Cerebellar cortex (tissue), 1 donor: ENCODE measurements around the gene RPTOR.
A peak's percentile ranks its signal among the peaks of the same experiment; 100 is the strongest.

Source experiments
- DNase-seq: peaks from one replicate; pipeline ENCODE4 v3.0.0-alpha.2; 2015; ENCODE audit warnings: low spot score

The RPTOR gene

DNA sequence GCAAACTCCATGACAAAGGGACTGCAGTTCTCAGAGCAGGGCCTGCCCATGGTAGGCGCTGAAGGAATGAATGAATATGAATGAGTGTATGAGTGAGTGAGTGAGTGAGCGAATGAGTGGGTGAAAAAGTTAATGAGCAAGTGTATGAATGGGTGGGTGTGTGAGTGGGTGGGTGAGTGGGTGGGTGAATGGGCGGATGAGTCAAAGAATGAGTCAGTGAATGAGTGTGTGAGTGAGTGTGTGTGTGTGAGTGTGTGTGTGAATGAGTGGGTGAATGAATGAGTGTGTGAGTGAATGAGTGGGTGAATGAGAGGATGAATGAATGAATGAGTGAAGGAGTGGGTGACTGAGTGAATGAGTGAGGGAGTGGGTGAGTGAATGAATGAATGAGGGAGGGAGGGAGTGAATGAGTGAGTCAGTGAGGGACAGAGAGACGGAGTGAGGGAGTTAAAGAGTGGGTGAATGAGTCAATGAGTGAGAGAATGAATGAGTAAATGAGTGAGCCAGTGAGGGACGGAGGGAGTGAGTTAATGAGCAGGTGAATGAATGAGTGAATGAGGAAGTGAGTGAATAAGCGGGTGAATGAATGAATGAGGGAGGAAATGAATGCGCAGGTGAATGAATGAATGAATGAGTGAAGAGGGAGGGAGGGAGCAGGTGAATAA lies 435.9 kb downstream of the RPTOR start:
- no peak for DNase-seq

DNA sequence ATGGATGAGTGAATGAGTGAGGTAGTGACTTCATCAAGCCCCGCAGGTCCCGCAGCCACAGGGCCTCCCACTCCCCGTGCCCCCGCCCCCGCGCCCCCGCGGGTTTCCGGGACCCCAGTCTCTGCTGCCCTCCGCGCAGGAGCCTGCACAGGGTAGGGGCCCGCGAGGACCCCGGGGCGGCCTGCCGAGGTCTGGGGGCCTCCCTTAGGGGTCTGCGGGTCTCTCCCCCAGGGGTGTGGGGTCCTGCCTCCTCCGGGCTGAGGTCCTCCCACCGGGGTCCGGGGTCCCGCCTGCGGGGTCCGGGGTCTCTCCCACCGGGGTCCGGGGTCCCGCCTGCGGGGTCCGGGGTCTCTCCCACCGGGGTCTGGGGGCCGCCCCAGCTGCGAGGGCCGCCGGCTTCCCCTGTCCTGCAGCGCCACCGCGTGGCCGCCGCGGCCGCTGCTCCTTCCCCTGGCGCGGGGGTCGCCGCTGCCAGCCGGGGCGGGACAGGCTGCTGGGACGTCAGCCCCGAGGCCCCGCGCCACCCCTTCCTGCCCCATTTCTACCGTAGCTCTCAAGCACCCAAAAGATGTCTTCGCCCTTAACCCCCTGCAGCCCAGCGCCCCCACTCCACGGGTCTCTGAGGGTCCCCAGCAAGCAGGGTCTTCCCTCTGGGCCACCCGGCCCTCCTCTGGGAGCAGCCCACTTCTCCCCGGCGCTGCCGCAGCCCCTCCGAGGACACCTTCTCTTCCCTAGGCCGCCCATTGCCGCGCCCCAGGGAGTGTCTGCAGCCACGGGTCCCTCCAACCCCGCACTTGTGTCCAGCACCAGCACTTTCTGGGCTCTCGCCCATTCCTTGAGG lies 436.6 kb downstream of the RPTOR start:
- DNase-seq, result no peak

DNA sequence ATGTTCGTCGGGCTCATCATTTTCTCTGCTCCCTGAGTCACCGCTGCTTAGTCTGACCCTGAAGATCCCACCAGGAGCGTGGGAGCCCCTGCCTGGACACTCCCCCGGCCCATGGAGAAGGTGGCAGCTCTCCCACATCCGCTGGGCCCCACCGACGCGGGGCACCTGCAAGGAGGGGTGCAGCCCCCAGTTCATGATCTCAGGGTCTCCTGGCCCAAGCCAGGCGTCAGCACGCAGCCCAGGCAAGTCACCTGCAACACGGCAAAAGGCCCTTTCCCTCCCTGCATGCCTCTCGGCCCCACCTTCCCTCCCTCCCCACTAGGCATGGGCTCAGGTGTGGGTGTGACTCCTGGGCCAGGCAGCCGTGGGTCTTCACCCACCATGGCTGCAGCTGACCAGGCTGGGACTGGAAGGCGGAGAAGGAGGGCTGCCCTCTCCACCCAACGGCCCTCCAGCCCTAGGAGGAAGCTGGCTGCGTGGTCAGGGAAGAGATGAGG lies 437.3 kb downstream of the RPTOR start:
- DNase-seq, result no peak

DNA sequence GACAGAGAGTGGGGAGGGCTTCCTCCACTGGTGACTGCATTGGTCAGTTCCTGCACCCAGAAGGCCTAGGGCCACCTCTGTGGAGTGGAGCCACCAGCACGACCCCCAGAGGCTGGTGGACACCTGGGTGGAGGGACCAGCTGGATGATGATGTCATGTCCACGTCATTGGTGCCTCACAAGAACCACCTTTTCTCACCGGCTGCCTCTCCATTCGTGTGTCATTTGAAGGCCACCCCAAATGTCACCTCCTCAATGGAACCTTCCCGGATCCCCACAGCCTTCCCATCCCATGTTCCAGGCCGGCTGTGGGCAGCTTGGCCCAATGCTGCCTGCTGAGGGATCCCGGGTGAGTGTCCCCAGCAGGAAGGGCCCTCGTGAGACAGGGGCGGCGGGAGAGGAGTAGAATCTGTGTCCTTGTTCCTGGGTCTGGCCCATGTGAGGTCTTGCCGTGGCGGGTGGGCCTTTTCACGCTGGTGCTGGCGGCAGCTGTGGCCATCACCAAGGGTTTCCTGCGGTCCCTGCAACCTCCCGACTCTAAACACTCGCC lies 437.9 kb downstream of the RPTOR start:
- DNase-seq, result no peak

DNA sequence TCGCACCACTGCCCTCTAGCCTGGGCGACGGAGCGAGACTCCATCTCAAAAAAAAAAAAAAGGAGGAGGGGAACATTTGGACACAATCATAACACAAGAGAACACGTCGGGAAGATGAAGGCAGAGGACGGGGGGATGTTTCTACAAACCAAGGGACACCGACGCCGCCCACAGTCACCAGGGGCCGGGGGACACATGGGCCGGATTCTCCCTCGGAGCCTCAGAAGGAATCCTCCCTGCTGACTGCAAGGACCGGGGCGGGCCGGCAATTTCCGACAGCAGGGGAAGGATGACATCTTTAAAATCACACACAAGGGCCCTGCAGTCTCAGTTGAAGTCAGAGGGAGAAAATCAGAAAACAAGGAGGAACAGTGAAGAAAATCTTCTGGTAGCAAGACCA lies 438.9 kb downstream of the RPTOR start:
- DNase-seq, result no peak

DNA sequence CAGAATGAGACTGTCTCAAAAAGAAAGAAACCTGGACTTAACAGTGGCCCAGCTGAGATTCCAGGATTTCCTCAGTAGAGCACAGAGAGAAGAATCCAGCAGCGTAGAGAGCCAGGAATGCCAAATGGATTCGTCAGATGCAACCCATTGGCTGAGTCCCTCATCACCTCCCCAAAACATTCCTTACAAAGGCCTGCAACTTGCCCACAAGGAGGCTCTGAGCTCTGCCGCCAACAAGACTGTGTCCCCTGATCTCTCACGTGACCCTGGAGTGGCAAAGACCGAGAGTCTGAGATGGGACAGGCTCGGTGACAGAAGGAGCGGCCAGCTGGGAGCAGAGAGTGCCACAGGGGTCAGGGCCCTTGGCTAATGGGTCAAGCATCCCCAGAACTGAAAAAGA lies 440.1 kb downstream of the RPTOR start:
- DNase-seq, result peak; percentile 74

DNA sequence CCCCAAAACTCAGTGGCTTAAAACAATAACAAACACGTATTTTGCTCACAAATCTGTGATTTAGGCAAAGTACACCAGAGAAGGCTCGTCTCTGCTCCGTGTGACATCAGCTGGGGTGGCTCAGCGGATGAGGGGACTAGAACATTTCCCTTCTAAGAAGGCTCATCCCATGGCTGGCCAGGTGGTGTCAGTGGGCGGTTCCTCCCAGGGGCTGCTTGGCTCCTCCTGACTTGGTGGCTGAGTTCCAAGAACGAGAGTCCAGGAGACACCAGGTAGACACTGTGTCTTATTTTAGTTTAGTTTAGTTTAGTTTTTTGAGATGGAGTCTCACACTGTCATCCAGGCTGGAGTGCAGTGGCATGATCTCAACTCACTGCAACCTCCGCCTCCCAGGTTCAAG lies 441.4 kb downstream of the RPTOR start:
- DNase-seq, result no peak

DNA sequence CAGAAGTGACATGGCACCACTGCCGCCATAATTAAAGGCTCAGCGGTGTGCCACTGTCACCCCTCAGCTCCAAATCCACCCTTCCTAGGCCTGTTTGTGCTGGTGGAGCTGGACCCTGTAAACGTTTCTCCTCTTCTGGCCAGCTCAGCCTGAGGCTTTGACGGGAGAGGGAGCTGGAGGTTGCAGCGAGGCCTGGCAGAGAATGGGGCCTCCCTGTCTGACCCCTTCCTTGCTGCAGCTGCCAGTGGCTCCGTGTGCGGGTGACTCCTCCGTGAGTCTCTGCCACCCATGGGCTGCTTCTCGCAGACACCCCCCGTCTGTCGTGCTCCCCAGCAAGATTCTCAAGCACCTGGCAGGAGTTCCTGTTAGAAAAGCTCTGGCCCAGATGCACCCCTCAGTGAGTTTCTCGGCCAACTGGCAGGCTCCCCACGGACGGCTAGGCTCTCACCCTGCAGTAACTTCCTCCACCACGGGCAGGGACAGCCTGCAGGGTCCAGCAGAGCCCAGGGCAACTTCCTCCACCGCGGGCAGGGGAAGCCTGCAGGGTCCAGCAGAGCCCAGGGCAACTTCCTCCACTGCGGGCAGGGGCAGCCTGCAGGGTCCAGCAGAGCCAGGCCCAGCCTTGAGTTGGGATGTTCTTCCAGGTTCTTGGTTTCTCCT lies 442.3 kb downstream of the RPTOR start:
- DNase-seq, result no peak

DNA sequence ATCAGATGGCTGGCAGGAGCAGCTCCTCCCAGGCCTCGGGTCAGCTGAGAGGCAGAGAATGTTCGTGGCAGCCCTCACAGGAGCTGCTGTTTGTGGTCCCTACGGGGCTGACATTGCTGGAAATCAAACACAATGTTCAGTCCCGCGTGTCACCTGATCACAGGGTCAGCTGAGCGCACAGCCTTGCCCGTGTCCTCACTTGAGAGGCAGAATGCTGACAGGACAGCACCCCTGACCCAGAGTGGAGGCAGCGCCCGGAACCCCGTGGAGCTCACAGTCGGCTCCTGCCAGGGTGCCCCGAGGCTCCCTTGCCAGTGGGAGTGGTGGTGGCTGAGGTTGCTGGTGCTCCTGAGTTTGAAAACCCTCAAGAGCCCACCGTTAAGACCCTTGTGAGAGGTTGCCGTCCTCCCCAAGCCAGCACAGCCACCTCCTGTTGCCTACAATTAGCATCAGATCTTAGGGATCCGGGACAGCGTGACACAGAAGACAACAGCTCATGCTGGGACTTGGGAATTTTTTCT lies 443.4 kb downstream of the RPTOR start:
- no peak for DNase-seq

DNA sequence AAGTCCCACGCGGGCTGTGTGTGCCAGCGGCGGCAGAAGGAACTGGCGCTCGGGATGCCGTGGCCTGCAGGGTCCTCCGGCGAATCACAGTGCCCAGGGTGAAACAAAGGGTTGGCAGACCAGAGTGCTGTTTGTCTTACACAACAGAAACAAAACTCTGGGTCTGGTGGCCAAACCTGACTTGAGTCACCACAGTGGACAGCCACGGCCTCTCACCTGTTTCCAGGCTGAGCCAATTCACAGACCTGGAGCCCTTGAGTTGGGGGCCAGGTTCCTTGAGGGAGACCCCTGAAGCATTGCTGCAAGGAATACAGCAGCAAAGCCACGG lies 444.9 kb downstream of the RPTOR start:
- DNase-seq, result no peak

DNA sequence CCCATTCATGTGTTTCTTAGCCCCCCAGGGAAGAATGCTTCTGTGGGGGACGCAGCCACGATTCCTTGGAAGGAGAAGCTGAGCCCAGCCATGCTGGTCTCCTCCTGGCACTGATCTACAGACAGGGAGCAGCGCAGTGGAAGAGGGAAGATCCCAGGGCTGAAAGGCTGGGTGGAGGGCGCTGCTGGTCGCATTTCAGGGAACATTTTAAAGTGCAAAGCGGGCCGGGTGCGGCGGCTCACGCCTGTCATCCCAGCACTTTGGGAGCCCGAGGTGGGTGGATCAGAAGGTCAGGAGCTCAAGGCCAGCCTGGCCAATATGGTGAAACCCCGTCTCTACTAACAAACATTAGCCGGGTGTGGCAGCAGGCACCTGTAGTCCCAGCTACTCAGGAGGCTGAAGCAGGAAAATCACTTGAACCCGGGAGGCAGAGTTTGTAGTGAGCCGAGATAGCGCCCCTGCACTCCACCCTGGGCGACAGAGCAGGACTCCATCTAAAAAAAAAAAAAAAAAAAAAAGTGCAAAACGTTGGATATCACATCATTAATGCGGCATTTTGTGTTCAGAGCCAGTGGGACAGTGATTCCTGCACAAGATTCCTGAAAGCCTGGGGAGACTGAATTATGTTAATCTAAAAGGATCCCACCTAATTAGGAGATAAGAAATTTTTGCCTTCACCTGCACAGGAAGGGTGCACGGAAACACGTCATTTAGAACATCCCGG lies 446.4 kb downstream of the RPTOR start:
- DNase-seq, result no peak

DNA sequence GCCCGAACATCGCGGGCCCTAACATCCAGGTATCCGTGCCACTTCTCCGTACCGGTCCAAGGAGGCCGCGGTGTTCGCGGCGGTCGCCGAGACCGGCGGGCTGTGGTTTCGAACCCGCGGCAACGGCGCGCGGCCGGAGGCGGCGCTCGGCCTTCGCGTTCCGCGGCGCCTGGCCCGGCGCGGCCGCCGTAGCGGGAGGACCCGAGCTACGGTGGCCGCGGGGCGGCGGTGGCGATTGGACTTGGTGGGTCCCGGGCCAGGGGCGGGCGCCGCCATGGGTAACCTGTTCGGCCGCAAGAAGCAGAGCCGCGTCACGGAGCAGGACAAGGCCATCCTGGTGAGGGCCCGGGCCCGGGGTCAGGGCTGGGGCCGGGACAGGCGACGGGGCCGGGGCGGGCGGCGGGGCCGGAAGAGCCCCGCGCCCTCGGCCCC lies 447.0 kb downstream of the RPTOR start, which contains the start of gene CHMP6:
Gene CHMP6, plus strand, starts transcription at position 197 of the 432 bp plus-strand sequence. Its CDS starts 78 bp downstream, at position 275.
- peak; percentile 60 for DNase-seq

DNA sequence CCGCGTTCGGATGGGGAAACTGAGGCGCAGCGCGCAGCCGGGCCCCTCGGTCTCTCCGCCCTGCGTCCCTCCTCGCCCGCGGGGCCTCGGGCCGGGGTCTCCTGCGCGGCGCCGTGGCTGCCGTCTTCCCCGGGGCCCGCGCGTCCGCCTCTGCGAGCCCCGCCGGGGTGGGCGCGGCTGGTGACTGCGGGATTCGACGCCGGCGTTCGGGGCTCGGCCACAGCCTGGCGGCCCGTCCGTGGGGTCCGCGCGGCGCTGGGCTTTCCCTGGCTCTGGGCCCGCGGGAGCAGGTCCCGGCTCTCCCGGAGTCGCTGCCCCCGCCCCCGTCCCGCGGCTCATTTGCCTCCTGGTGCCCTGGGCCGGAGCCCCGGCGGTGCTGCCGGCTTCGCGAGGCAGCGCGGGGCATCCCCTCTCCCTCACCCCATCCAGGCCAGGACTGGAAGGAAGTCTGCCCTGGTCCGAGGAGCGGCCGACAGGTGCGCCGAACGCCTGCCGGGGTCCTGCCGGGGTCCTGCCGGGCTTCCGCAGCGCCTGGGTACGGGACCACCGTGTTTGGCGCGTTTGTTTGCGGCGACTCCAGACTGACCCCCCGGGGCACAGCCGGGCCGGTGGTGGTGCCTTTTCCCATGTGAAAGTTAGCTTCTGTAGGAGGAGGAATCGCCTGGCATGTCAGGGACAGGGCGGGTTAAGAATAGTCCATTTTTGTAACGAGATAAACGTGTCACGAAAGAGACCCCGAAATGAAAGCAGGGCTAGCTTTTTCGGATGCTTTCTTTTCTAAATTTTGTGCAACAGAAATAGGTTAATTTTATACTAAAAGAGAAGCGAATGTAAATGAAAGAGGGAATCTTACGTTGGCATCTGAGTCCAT lies 447.7 kb downstream of the RPTOR start:
- no peak for DNase-seq

DNA sequence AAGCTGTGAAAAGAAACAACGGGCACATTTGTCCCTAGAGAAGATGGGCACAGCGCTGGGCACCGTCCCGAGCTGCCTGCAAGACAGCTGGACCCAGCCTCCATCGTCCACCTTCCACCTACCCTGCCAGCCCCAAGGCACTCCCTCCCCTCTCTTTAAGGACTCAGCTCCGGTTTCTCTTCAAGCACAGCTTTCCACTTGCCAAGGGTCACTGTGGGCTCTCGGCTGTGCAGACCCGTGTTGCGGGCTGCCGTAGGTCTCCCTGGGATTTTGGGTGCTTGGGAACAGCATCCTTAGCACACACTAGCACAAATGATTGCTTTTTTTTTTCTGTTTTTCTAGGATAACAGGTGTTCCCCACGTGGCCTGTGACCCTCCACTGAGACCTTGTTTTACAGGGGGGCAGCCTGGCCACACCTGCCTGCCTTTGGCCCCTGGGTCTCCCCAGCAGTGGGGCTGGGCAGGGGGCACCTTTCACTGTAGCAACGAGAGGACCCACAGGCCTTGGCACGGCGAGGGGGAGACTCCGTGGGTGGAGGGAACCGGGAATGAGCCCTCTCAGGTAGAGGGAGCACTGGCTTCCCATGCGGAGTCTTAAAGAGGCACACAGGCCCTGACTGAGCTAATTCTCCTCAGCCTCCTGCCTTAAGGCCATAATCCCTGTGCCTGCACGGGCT lies 448.4 kb downstream of the RPTOR start:
- DNase-seq, result no peak

DNA sequence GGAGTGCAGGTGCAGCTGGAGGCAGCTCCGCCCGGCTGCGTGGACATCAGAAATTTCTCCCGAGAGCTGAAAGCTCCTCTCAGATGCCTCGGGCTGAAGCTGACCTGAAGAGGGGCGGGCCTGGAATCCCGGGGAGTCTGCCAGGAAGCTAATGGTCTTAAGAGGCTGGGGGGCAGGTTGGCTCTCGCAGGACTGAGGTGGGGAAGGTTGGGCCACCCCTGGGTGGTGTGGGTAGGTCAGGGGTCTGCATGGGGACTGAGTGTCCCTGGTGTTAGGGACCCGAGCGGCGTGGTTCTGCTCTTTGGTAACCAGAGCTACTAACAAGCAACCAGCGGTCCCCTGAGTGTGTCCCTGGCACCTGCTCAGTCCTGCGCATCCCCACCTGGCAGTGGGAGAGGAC lies 450.5 kb downstream of the RPTOR start:
- no peak for DNase-seq

DNA sequence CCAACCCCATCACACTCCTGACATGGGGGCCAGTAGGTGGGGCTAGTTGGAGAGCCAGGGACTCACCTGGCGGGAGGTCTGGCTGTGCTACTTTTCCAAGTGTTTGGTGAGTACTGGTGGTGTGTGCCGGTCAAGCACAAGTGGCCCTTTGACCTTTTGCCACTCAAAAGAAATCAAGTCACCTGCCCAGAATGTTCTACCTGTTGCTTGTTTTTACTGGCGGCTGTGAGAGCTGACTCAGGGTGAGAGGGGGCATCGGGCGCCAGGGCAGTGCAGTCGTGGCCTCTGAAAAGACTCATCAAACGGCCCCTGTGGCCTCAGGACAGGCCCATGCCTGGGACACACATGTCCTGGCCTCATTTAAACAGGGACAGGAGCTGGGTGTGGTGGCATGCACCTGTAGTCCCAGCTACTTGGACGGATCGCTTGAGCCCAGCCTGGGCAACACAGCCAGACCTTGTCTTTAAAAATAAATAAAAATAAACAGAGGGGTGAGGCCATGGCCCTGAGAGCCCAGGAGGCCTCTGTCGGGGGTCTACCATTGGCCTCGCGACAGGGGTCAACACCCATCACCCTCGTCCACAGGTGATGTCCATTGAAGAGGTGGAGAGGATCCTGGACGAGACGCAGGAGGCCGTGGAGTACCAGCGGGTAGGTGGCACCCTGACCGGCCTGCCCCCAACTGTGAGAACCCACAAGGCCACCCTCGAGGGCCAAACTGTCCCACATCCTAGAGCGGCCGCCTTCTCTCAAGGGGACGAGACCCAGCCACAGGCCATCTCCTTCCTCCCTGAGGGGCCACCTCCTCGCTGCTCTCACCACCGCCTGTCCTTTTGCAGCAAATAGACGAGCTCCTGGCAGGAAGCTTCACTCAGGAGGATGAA lies 452.0 kb downstream of the RPTOR start:
- no peak for DNase-seq

DNA sequence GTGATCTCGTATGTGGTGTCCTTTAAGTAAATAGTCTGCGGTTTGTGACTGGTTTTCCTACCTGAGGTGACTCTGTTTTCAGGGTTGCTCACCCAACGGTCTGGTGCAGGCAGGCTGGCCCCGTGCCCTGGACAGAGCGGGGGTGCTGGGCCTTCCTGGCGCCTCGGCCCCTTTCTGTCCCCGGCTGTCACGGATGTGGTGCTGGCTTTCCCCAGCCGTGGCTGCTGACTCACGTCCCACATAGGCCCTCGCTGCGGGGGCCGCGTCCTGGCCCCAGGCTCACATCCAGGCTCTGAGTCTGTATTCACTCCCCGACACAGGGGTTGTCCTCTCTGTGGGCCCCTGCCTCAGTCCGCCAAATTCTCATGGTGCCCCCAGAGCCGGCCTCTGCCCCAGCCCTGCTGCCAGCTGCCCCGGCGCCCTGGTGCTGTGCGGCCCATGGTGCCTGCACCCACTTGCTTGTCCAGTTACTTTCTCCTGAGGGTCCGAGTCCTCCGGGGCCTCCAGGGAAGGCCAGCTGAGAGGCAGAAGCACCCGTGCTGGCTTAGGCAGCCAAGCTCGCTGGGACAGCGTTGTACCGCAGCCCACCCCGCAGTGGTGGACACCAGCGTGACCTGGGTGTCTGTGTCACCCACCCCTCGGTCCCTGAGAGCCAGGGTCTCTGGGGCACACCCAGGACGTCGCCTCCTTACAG lies 452.9 kb downstream of the RPTOR start:
- DNase-seq, result no peak

DNA sequence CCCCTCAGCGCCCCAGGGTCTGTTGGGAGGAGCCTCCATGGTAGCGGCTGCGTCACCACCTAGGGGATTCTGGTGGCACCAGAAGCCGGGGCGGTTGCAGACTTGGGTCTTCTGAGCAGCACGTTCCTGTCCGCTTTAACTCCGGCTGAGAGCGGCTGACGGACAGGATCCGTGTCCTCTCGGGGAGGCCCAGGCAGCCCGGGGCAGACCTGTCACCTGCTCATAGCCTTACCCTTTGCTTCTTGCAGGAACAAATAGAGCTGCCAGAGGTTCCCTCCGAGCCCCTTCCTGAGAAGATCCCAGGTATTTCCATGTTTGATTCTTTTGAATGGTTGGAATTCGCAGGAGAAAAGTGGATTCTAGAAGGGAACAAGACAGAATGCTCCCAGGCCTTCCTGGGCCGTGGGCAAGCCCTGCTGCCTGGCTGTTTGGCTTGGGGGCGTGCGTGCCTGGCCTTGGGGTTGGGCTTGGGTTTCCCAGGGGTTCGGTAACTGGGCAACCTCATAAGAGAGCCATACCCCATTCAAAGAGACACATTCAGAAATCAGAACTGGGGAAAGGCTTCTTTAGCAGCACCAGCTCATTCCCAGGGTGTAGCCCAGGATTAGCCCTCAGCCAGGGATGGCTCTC lies 453.6 kb downstream of the RPTOR start:
- DNase-seq, result no peak
